HepG2 (cell line): ENCODE data around the gene NUDT14. TPM values are rescaled to one million over a fixed set of nuclear protein-coding genes. Genes with fewer than 3 reads are reported as not detected.

Experiments used
- ATAC-seq: fragments of 200-7000 bp; cut with Tn5 transposase; 3 replicates; pipeline ENCODE4 v1.9.1; 2020; ENCODE audit warnings: mild to moderate bottlenecking, moderate library complexity
- BruUV-seq: library from RNA; stranded (reverse); fragments of 400-500 nt; replicated peaks from 2 replicates; lab custom pipeline; 2021; lab: Mats Ljungman, UMichigan
- CTCF ChIA-PET: fragments of 300-600 bp; formaldehyde crosslinking; extraction: SDS; loops from one replicate; lab custom pipeline; 2021; ENCODE audit warnings: low total read pairs, inconsistent platforms, low intra/inter-chr PET ratio; lab: Yijun Ruan, JAX
- POLR2A ChIA-PET: fragments of 350-600 bp; sonication (Branson Sonifier 250); formaldehyde crosslinking; loops from one replicate; lab custom pipeline; 2020; ENCODE audit warnings: antibody characterized with exemption, inconsistent platforms; lab: Yijun Ruan, JAX
- DNase-seq: peaks from one replicate; pipeline ENCODE4 v3.0.0-alpha.2; 2015; ENCODE audit warnings: low spot score
- FAIRE-seq: peaks from 3 replicates; lab custom pipeline; 2011; peaks lifted over from hg19 to GRCh38; lab: Jason Lieb, UNC
- H2AFZ ChIP-seq: one replicate; pipeline ENCODE4 v1.6.1; 2011; ENCODE audit warnings: low read length, inconsistent platforms
- H3K27ac ChIP-seq: fragments of 300-600 bp; 3 replicates; pipeline ENCODE4 v1.8.0; 2011; ENCODE audit warnings: mixed run types, mild to moderate bottlenecking, mixed read lengths, low read length, inconsistent platforms; ENCODE audit not compliant: insufficient read depth; ENCODE audit errors: extremely low read length
- H3K27me3 ChIP-seq, 2 experiments: fragments of 200-600 bp in 1 of 2; 2 replicates in 1 of 2; 3 replicates in 1 of 2; pipeline versions ENCODE4 v1.6.0 to v1.8.0; 2011; ENCODE audit warnings: low read length in 2 of 2, mild to moderate bottlenecking in 2 of 2, moderate library complexity in 2 of 2, inconsistent platforms in 1 of 2; ENCODE audit not compliant: insufficient read depth in 2 of 2, control insufficient read depth in 1 of 2
- H3K36me3 ChIP-seq, 2 experiments: fragments of 200-600 bp in 1 of 2; replicated peaks in 1 of 2; 2 replicates in 1 of 2; 3 replicates in 1 of 2; pipeline versions ENCODE4 v1.5.1 to v1.8.0; 2011; ENCODE audit warnings: low read length in 2 of 2, inconsistent platforms in 1 of 2; ENCODE audit not compliant: insufficient read depth in 2 of 2, control insufficient read depth in 1 of 2
- H3K4me1 ChIP-seq: 2 replicates; pipeline ENCODE4 v1.5.1; 2012; ENCODE audit warnings: low read length, inconsistent platforms; ENCODE audit not compliant: insufficient read depth
- H3K4me2 ChIP-seq: 2 replicates; pipeline ENCODE4 v1.6.0; 2011; ENCODE audit warnings: low read depth, low read length, inconsistent platforms
- H3K4me3 ChIP-seq, 3 experiments: fragments of 200-600 bp in 1 of 3; sonication (generic), shearing (Covaris generic) in 1 of 3; replicated peaks in 1 of 3; 2 replicates each; pipeline ENCODE4 v1.5.1; 2011 to 2016; ENCODE audit warnings: low read length in 3 of 3, inconsistent platforms in 2 of 3, low read depth in 2 of 3, mild to moderate bottlenecking in 2 of 3, control low read depth in 1 of 3, mixed read lengths in 1 of 3; ENCODE audit not compliant: insufficient read depth in 1 of 3
- H3K79me2 ChIP-seq: one replicate; pipeline ENCODE4 v1.6.1; 2011; ENCODE audit warnings: low read length, inconsistent platforms; ENCODE audit not compliant: insufficient read depth
- H3K9ac ChIP-seq: 2 replicates; pipeline ENCODE4 v1.6.0; 2011; ENCODE audit warnings: mild to moderate bottlenecking, low read depth, low read length, inconsistent platforms; ENCODE audit not compliant: insufficient read depth
- H3K9me3 ChIP-seq: 2 replicates; pipeline ENCODE4 v1.5.1; 2012; ENCODE audit warnings: mild to moderate bottlenecking, low read length
- H4K20me1 ChIP-seq: 2 replicates; pipeline ENCODE4 v1.6.0; 2011; ENCODE audit warnings: inconsistent platforms, mild to moderate bottlenecking, low read length, moderate library complexity; ENCODE audit not compliant: insufficient read depth
- BHLHE40 ChIP-seq: IDR thresholded peaks from 2 replicates; pipeline ENCODE4 v1.6.1; 2011; ENCODE audit warnings: low read length, improper control_type of control experiment
- ELF3 ChIP-seq: IDR thresholded peaks from 2 replicates; pipeline ENCODE4 v1.6.1; 2016; ENCODE audit warnings: missing genetic modification reagents, missing compliant biosample characterization
- HDAC6 ChIP-seq: fragments of 200-600 bp; sonication (generic); IDR thresholded peaks from 2 replicates; pipeline ENCODE4 v1.7.0; 2017; ENCODE audit warnings: mild to moderate bottlenecking, antibody characterized with exemption, low read length, low read depth
- MTA1 ChIP-seq: sonication (generic); formaldehyde crosslinking; IDR thresholded peaks from 2 replicates; pipeline ENCODE4 v1.4.0; 2020; ENCODE audit warnings: missing genetic modification reagents, mild to moderate bottlenecking, borderline replicate concordance
- RBM39 ChIP-seq: fragments of 200-400 bp; formaldehyde crosslinking; IDR thresholded peaks from one replicate; pipeline ENCODE4 v1.6.1; 2018; ENCODE audit warnings: antibody characterized with exemption, mild to moderate bottlenecking, low read depth, low read length; ENCODE audit not compliant: poor library complexity, severe bottlenecking
- TSC22D2 ChIP-seq: sonication (generic); formaldehyde crosslinking; IDR thresholded peaks from 2 replicates; pipeline ENCODE4 v1.5.1; 2020; ENCODE audit warnings: missing genetic modification reagents, mild to moderate bottlenecking, borderline replicate concordance
- ZMYM4 ChIP-seq: sonication (generic); formaldehyde crosslinking; IDR thresholded peaks from 2 replicates; pipeline ENCODE4 v1.8.1; 2023; ENCODE audit warnings: mild to moderate bottlenecking, missing genetic modification reagents
- ZNF260 ChIP-seq: sonication (generic); formaldehyde crosslinking; IDR thresholded peaks from 2 replicates; pipeline ENCODE4 v1.4.0; 2020; ENCODE audit warnings: missing genetic modification reagents, low read depth, mild to moderate bottlenecking, borderline replicate concordance
- ZNF549 ChIP-seq: sonication (generic); formaldehyde crosslinking; IDR thresholded peaks from 2 replicates; pipeline ENCODE4 v1.5.0; 2020; ENCODE audit warnings: missing genetic modification reagents
- ZNF747 ChIP-seq: sonication (generic); formaldehyde crosslinking; IDR thresholded peaks from 2 replicates; pipeline ENCODE4 v1.8.1; 2023; ENCODE audit warnings: missing genetic modification reagents, mild to moderate bottlenecking, borderline replicate concordance
- ZNF775 ChIP-seq: sonication (generic); formaldehyde crosslinking; IDR thresholded peaks from 2 replicates; pipeline ENCODE4 v1.4.0; 2020; ENCODE audit warnings: missing genetic modification reagents, mild to moderate bottlenecking, moderate library complexity, borderline replicate concordance
- WGBS: methylation state at CpG from one replicate; pipeline ENCODE4 v1.1.6; 2017; ENCODE audit warnings: low lambda C conversion rate; 5-methylcytosine and 5-hydroxymethylcytosine counted together
- in situ Hi-C: cut with HindIII; loops from 2 replicates; pipeline ENCODE4 v1.10.0; 2017; ENCODE audit warnings: low pct_unique_long_range_greater_than_20kb; ENCODE audit not compliant: extremely low pct_ligation_motif_present
- intact Hi-C: fragments of 100-400 bp; cut with micrococcal nuclease; formaldehyde crosslinking; loops from one replicate; pipeline ENCODE4 v1.10.0; 2022; ENCODE audit not compliant: unreplicated experiment
- polyA plus RNA-seq, 8 experiments: library from polyadenylated mRNA; depleted of rRNA in 3 of 8; stranded (reverse) in 7 of 8; unstranded in 1 of 8; fragments of >200 nt; fragmentation: Illumina TruSeq in 4 of 8; extraction: Trizol in 4 of 8; gene quantifications; 2 replicates each; pipeline versions ENCODE4 v1.2.1 to v1.2.3, GENCODE V29; 2011 to 2016; ENCODE audit warnings: low read depth in 4 of 8, missing spikeins in 1 of 8, mixed read lengths in 1 of 8; ENCODE audit not compliant: insufficient read depth in 1 of 8
- total RNA-seq, 5 experiments: library from RNA; depleted of rRNA; stranded (reverse); fragments of >200 nt; fragmentation: Illumina TruSeq; extraction: Trizol; gene quantifications; 2 replicates each; pipeline ENCODE4 v1.2.3, GENCODE V29; 2016; ENCODE audit warnings: low read depth in 1 of 5
- TF ChIP-seq, protein P1 (sequence below): sonication (generic); formaldehyde crosslinking; IDR thresholded peaks from 2 replicates; pipeline ENCODE4 v1.5.1; 2020; ENCODE audit warnings: missing genetic modification reagents, mild to moderate bottlenecking, borderline replicate concordance
- TF ChIP-seq, protein P2 (sequence below), 2 experiments: sonication (generic) in 1 of 2; formaldehyde crosslinking in 1 of 2; IDR thresholded peaks; 2 replicates each; pipeline versions ENCODE4 v1.6.1 to v1.9.0; 2014 to 2022; ENCODE audit warnings: antibody characterized with exemption in 1 of 2, borderline replicate concordance in 1 of 2, inconsistent platforms in 1 of 2, low read depth in 1 of 2, missing genetic modification reagents in 1 of 2
- TF ChIP-seq, protein P3 (sequence below): IDR thresholded peaks from 2 replicates; pipeline ENCODE4 v1.6.1; 2016

NUDT14 gene
- total and polyA plus RNA-seq, 2 of the 13 experiments (the other 11 are each of a cell fraction or from before 2014, with no cell fraction given), result 5.8 to 6.1 TPM

DNA sequence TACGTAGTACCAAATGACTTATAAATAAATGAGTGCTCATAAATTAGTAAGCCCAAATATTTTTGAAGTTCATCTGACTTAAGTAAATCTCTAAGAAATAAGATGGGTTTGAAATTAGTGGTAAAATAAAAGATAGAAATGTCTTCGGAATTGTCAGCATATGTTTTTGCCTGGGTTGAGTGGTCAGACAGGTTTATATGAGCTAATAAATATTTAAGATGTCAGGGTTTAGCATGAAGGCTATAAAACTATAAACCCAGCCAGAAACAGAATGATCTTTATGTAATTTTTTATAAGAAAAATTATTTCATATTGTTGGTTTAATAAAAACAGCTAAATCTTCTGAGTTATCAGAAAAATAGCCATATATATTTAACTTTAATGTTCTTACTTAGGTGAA lies 49.9 kb downstream of the NUDT14 start:
- Histone ChIP-seq H3K4me3 (no peak overlapping the region), H3K4me2 (no peak overlapping the region), H3K9ac (no peak overlapping the region), H3K27ac (no peak overlapping the region), H3K4me1 (peaks cover 11% of the 10 kb centered on the region), H3K36me3 (no peaks in the 10 kb centered on the region), H4K20me1 (no peaks in the 10 kb centered on the region), H2AFZ (no peak overlapping the region), H3K9me3 (peaks cover 14% of the 10 kb centered on the region), H3K79me2 (no peaks in the 10 kb centered on the region), H3K27me3 (peaks cover under 1 to 7% of the 10 kb centered on the region in 2 experiments; a peak in 3 of 5 replicates)
- no peak for TF ChIP-seq MTA1 (CRISPR knock-in tag)
- TF ChIP-seq BHLHE40, result no peak
- TF ChIP-seq, protein P1, sequence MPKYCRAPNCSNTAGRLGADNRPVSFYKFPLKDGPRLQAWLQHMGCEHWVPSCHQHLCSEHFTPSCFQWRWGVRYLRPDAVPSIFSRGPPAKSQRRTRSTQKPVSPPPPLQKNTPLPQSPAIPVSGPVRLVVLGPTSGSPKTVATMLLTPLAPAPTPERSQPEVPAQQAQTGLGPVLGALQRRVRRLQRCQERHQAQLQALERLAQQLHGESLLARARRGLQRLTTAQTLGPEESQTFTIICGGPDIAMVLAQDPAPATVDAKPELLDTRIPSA, result no peak
- no peak for TF ChIP-seq ZMYM4 (CRISPR knock-in tag)
- TF ChIP-seq ZNF260 (CRISPR knock-in tag), result no peak
- TF ChIP-seq, protein P2, sequence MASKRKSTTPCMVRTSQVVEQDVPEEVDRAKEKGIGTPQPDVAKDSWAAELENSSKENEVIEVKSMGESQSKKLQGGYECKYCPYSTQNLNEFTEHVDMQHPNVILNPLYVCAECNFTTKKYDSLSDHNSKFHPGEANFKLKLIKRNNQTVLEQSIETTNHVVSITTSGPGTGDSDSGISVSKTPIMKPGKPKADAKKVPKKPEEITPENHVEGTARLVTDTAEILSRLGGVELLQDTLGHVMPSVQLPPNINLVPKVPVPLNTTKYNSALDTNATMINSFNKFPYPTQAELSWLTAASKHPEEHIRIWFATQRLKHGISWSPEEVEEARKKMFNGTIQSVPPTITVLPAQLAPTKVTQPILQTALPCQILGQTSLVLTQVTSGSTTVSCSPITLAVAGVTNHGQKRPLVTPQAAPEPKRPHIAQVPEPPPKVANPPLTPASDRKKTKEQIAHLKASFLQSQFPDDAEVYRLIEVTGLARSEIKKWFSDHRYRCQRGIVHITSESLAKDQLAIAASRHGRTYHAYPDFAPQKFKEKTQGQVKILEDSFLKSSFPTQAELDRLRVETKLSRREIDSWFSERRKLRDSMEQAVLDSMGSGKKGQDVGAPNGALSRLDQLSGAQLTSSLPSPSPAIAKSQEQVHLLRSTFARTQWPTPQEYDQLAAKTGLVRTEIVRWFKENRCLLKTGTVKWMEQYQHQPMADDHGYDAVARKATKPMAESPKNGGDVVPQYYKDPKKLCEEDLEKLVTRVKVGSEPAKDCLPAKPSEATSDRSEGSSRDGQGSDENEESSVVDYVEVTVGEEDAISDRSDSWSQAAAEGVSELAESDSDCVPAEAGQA (IDR thresholded peaks at IDR 0.05; ENCODE audit: low read depth), result no peak
- TF ChIP-seq, protein P2 (CRISPR knock-in tag; IDR thresholded peaks at IDR 0.05; ENCODE audit: borderline replicate concordance), result no peak
- no peak for TF ChIP-seq RBM39
- no peak for TF ChIP-seq TSC22D2 (CRISPR knock-in tag)
- TF ChIP-seq HDAC6, result no peak
- TF ChIP-seq, protein P3, sequence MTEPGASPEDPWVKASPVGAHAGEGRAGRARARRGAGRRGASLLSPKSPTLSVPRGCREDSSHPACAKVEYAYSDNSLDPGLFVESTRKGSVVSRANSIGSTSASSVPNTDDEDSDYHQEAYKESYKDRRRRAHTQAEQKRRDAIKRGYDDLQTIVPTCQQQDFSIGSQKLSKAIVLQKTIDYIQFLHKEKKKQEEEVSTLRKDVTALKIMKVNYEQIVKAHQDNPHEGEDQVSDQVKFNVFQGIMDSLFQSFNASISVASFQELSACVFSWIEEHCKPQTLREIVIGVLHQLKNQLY (CRISPR knock-in tag), result no peak
- no peak for TF ChIP-seq ZNF549 (CRISPR knock-in tag)
- TF ChIP-seq ZNF775 (CRISPR knock-in tag), result no peak
- no peak for TF ChIP-seq ZNF747 (CRISPR knock-in tag)
- no peak for TF ChIP-seq ELF3
- in situ Hi-C loops (no loop called here), intact Hi-C loops (no loop called here)
- ChIA-PET POLR2A (no interaction called here), CTCF (no interaction called here)
- 69% methylated on average over 2 of the region's 2 CpGs for WGBS
- DNase-seq (no peak), FAIRE-seq (no peak), ATAC-seq (no peak)
- no TSS peak for BruUV-seq
